ENCODE data around the gene ANKS1B. TPM values are rescaled to one million over a fixed set of nuclear protein-coding genes. Genes with fewer than 3 reads are reported as not detected.
"Not testable (repeated sequence)": the region's sequence is repeated elsewhere in the genome, so short reads cannot be mapped to it uniquely, and the experiment has no call there.

ANKS1B gene
- total RNA-seq, 2 experiments from 2014 or later, result 0.30 to 1.3 TPM

- Mint-ChIP-seq H3K4me1 (no peaks in the 10 kb centered on the region), H3K36me3 (ENCODE audit: low read depth) (no peaks in the 10 kb centered on the region), H3K27ac (no peak overlapping the region), H3K9me3 (no peaks in the 10 kb centered on the region), H3K27me3 (no peaks in the 10 kb centered on the region), H3K4me3 (no peak overlapping the region)
- CTCF ChIA-PET, result no interaction called here
- DNase-seq, result no peak
- POLR2A ChIA-PET, result no interaction called here
Measured at GRCh38 chr12:99658671-99659349, 325.9 kb downstream of the ANKS1B start.

- Mint-ChIP-seq H3K4me1 (no peaks in the 10 kb centered on the region), H3K27me3 (no peaks in the 10 kb centered on the region), H3K27ac (no peak overlapping the region), H3K9me3 (no peaks in the 10 kb centered on the region), H3K36me3 (ENCODE audit: low read depth) (no peaks in the 10 kb centered on the region), H3K4me3 (no peak overlapping the region)
- POLR2A ChIA-PET, result no interaction called here
- CTCF ChIA-PET, result no interaction called here
- DNase-seq, result no peak
Measured at GRCh38 chr12:99649551-99649950, 335.2 kb downstream of the ANKS1B start.

GRCh38 chr12:99648183-99648582, 336.6 kb downstream of the ANKS1B start:
- H3K36me3 Mint-ChIP-seq (ENCODE audit: low read depth), result no peaks in the 10 kb centered on the region
- peaks cover 2% of the 10 kb centered on the region for H3K9me3 Mint-ChIP-seq
- H3K4me1 Mint-ChIP-seq, result no peaks in the 10 kb centered on the region
- DNase-seq, result no peak
- CTCF ChIA-PET, result interaction anchor here (1.4 kb wide), 1 partner anchor 28 kb away, joined by 3 read pairs; no protein-coding TSS in a partner anchor
- no peak overlapping the region for H3K4me3 Mint-ChIP-seq
- H3K27ac Mint-ChIP-seq, result no peak overlapping the region
- no peaks in the 10 kb centered on the region for H3K27me3 Mint-ChIP-seq
- POLR2A ChIA-PET, result no interaction called here

GRCh38 chr12:99647453-99647852, 337.3 kb downstream of the ANKS1B start, which contains the start of gene GARIN6:
Gene GARIN6, plus strand, starts transcription at chr12:99647753. Its CDS starts 422 bp downstream, at chr12:99648175.
- H3K4me1 Mint-ChIP-seq, result no peaks in the 10 kb centered on the region
- DNase-seq, result no peak
- CTCF ChIA-PET, result interaction anchor here (1.4 kb wide), 1 partner anchor 27 kb away, joined by 3 read pairs; no protein-coding TSS in a partner anchor
- H3K36me3 Mint-ChIP-seq (ENCODE audit: low read depth), result no peaks in the 10 kb centered on the region
- peaks cover 2% of the 10 kb centered on the region for H3K9me3 Mint-ChIP-seq
- H3K27me3 Mint-ChIP-seq, result no peaks in the 10 kb centered on the region
- POLR2A ChIA-PET, result no interaction called here
- H3K4me3 Mint-ChIP-seq, result no peak within 1 kb of the TSS
- no peak within 1 kb of the TSS for H3K27ac Mint-ChIP-seq

GRCh38 chr12:99644629-99645028, 340.1 kb downstream of the ANKS1B start:
- no peaks in the 10 kb centered on the region for H3K27me3 Mint-ChIP-seq

GRCh38 chr12:99627459-99627858, 357.3 kb downstream of the ANKS1B start:
- POLR2A ChIA-PET, result no interaction called here
- DNase-seq, result no peak
- Mint-ChIP-seq H3K27me3 (no peaks in the 10 kb centered on the region), H3K9me3 (peaks cover 4% of the 10 kb centered on the region), H3K4me1 (no peaks in the 10 kb centered on the region), H3K27ac (no peak overlapping the region), H3K36me3 (ENCODE audit: low read depth) (no peaks in the 10 kb centered on the region), H3K4me3 (no peak overlapping the region)
- CTCF ChIA-PET, result no interaction called here

More at GRCh38 chr12:99644629-99645028, 340.1 kb downstream of the ANKS1B start:
- H3K4me1 Mint-ChIP-seq, result no peaks in the 10 kb centered on the region
- H3K36me3 Mint-ChIP-seq (ENCODE audit: low read depth), result no peaks in the 10 kb centered on the region
- peaks cover 2% of the 10 kb centered on the region for H3K9me3 Mint-ChIP-seq
- no peak overlapping the region for H3K4me3 Mint-ChIP-seq
- CTCF ChIA-PET, result no interaction called here
- DNase-seq, result no peak
- no peak overlapping the region for H3K27ac Mint-ChIP-seq
- POLR2A ChIA-PET, result no interaction called here

GRCh38 chr12:99624591-99624990, 360.1 kb downstream of the ANKS1B start:
- H3K9me3 Mint-ChIP-seq; H3K27ac Mint-ChIP-seq; H3K4me1 Mint-ChIP-seq; CTCF ChIA-PET; H3K36me3 Mint-ChIP-seq (ENCODE audit: low read depth); POLR2A ChIA-PET; H3K4me3 Mint-ChIP-seq; DNase-seq; H3K27me3 Mint-ChIP-seq: not testable (repeated sequence)

- no peak overlapping the region for H3K4me3 Mint-ChIP-seq
- no peaks in the 10 kb centered on the region for H3K27me3 Mint-ChIP-seq
- no peak overlapping the region for H3K27ac Mint-ChIP-seq
- CTCF ChIA-PET, result interaction anchor here (1.0 to 2.3 kb wide), 4 partner anchors 15 to 576 kb away, joined by 3 to 17 read pairs (median 4); partner anchors contain the start of gene GARIN6
- POLR2A ChIA-PET, result no interaction called here
- no peaks in the 10 kb centered on the region for H3K9me3 Mint-ChIP-seq
- no peaks in the 10 kb centered on the region for H3K36me3 Mint-ChIP-seq (ENCODE audit: low read depth)
- H3K4me1 Mint-ChIP-seq, result no peaks in the 10 kb centered on the region
- no peak for DNase-seq
Measured at GRCh38 chr12:99620159-99620479, 364.6 kb downstream of the ANKS1B start.

- no peak overlapping the region for H3K27ac Mint-ChIP-seq
- no peaks in the 10 kb centered on the region for H3K9me3 Mint-ChIP-seq
- ChIA-PET POLR2A (no interaction called here), CTCF (interaction anchor here (0.6 to 2.3 kb wide), 4 partner anchors 10 to 576 kb away, joined by 3 to 17 read pairs (median 5); no protein-coding TSS in a partner anchor)
- no peaks in the 10 kb centered on the region for H3K36me3 Mint-ChIP-seq (ENCODE audit: low read depth)
- no peak for DNase-seq
- H3K27me3 Mint-ChIP-seq, result no peaks in the 10 kb centered on the region
- no peaks in the 10 kb centered on the region for H3K4me1 Mint-ChIP-seq
- H3K4me3 Mint-ChIP-seq, result no peak overlapping the region
Measured at GRCh38 chr12:99619389-99620158, 365.2 kb downstream of the ANKS1B start.

GRCh38 chr12:99618657-99619056, 366.1 kb downstream of the ANKS1B start:
- no peak overlapping the region for H3K4me3 Mint-ChIP-seq
- CTCF ChIA-PET, result no interaction called here
- DNase-seq, result no peak
- H3K9me3 Mint-ChIP-seq, result peaks cover under 1% of the 10 kb centered on the region
- no peaks in the 10 kb centered on the region for H3K4me1 Mint-ChIP-seq
- POLR2A ChIA-PET, result no interaction called here
- H3K27me3 Mint-ChIP-seq, result no peaks in the 10 kb centered on the region
- no peak overlapping the region for H3K27ac Mint-ChIP-seq
- H3K36me3 Mint-ChIP-seq (ENCODE audit: low read depth), result no peaks in the 10 kb centered on the region

- no peaks in the 10 kb centered on the region for H3K27me3 Mint-ChIP-seq
- no peak for DNase-seq
- no peaks in the 10 kb centered on the region for H3K36me3 Mint-ChIP-seq (ENCODE audit: low read depth)
- ChIA-PET POLR2A (no interaction called here), CTCF (no interaction called here)
- no peak overlapping the region for H3K27ac Mint-ChIP-seq
- no peak overlapping the region for H3K4me3 Mint-ChIP-seq
- H3K4me1 Mint-ChIP-seq, result no peaks in the 10 kb centered on the region
- H3K9me3 Mint-ChIP-seq, result peaks cover 5% of the 10 kb centered on the region
Measured at GRCh38 chr12:99611599-99611998, 373.1 kb downstream of the ANKS1B start.

- CTCF ChIA-PET, result no interaction called here
- Mint-ChIP-seq H3K4me1 (no peaks in the 10 kb centered on the region), H3K4me3 (no peak overlapping the region), H3K9me3 (peaks cover 5% of the 10 kb centered on the region), H3K36me3 (ENCODE audit: low read depth) (no peaks in the 10 kb centered on the region), H3K27ac (no peak overlapping the region), H3K27me3 (no peaks in the 10 kb centered on the region)
- POLR2A ChIA-PET, result no interaction called here
- no peak for DNase-seq
Measured at GRCh38 chr12:99611117-99611516, 373.6 kb downstream of the ANKS1B start.

- Mint-ChIP-seq H3K27ac (no peak overlapping the region), H3K4me1 (no peaks in the 10 kb centered on the region), H3K4me3 (no peak overlapping the region), H3K36me3 (ENCODE audit: low read depth) (no peaks in the 10 kb centered on the region), H3K27me3 (no peaks in the 10 kb centered on the region), H3K9me3 (peaks cover 5% of the 10 kb centered on the region)
- no peak for DNase-seq
- ChIA-PET POLR2A (no interaction called here), CTCF (no interaction called here)
Measured at GRCh38 chr12:99609455-99610181, 375.1 kb downstream of the ANKS1B start.

All from activated CD4-positive, alpha-beta memory T cell treated with anti-CD3 and anti-CD28 coated beads, Interleukin-2, amount 10 ng/mL, durations not matched to agents 7 days and 5 days (primary cell).